T-cell (primary cell): Measurements from ENCODE around the gene GXYLT2. TPM values are rescaled to one million over a fixed set of nuclear protein-coding genes. Genes with fewer than 3 reads are reported as not detected.

Source experiments
- ATAC-seq, 4 experiments: fragments of 200-7000 bp in 3 of 4; fragments of 150-1000 bp in 1 of 4; cut with Tn5 transposase; replicated peaks in 1 of 4; 1 replicate in 3 of 4; 2 replicates in 1 of 4; pipeline ENCODE4 v1.10.0; 2021; ENCODE audit warnings: moderate library complexity in 3 of 4, mild to moderate bottlenecking in 2 of 4, moderate number of reproducible peaks in 1 of 4
- CTCF ChIA-PET, 2 donors: fragments of 300-600 bp; sonication (Branson Sonifier 250); formaldehyde crosslinking; loops; one replicate each; lab custom pipeline; 2022; ENCODE audit warnings: antibody characterized with exemption in 2 of 2; lab: Charles Lee
- POLR2A ChIA-PET, 2 donors: fragments of 300-600 bp; sonication (Branson Sonifier 250); formaldehyde crosslinking; loops; one replicate each; lab custom pipeline; 2022; ENCODE audit warnings: antibody characterized with exemption in 2 of 2; lab: Charles Lee
- DNase-seq, 35 experiments: peaks; one replicate each; pipeline versions ENCODE4 v3.0.0 to v3.0.0-alpha.2; 2013 to 2023
- H3K27ac ChIP-seq: one replicate; pipeline ENCODE4 v1.5.1; 2013; ENCODE audit warnings: low read length
- H3K27me3 ChIP-seq, 2 experiments: replicated peaks in 1 of 2; 1 replicate in 1 of 2; 2 replicates in 1 of 2; pipeline versions ENCODE4 v1.6.1 to v1.7.0; 2013; ENCODE audit warnings: low read length in 1 of 2, mixed read lengths in 1 of 2; ENCODE audit not compliant: control insufficient read depth in 2 of 2, insufficient read depth in 2 of 2; ENCODE audit errors: extremely low read depth in 1 of 2
- H3K36me3 ChIP-seq, 2 donors: 1 replicate in 1 of 2; 2 replicates in 1 of 2; pipeline versions ENCODE4 v1.6.1 to v1.7.0; 2013; ENCODE audit warnings: low read length in 1 of 2; ENCODE audit not compliant: control insufficient read depth in 2 of 2, insufficient read depth in 1 of 2; ENCODE audit errors: extremely low read depth in 1 of 2
- H3K4me1 ChIP-seq, 2 experiments: 1 replicate in 1 of 2; 2 replicates in 1 of 2; pipeline versions ENCODE4 v1.6.1 to v1.7.0; 2013; ENCODE audit warnings: low read length in 2 of 2, mixed read lengths in 1 of 2; ENCODE audit not compliant: insufficient read depth in 2 of 2, control insufficient read depth in 1 of 2; ENCODE audit errors: extremely low read depth in 1 of 2
- H3K4me3 ChIP-seq, 2 donors: 1 replicate in 1 of 2; 2 replicates in 1 of 2; pipeline versions ENCODE4 v1.5.1 to v1.7.0; 2013; ENCODE audit warnings: mild to moderate bottlenecking in 2 of 2, low read length in 1 of 2, moderate library complexity in 1 of 2; ENCODE audit not compliant: control insufficient read depth in 1 of 2; ENCODE audit errors: extremely low read depth in 1 of 2
- H3K9me3 ChIP-seq: 2 replicates; pipeline ENCODE4 v1.7.0; 2013
- H3K27ac Mint-ChIP-seq, 2 donors: one replicate each; pipeline ENCODE4 v1.8.0; 2020 to 2021; ENCODE audit warnings: mild to moderate bottlenecking in 2 of 2, mixed read lengths in 2 of 2
- H3K27me3 Mint-ChIP-seq, 2 donors: one replicate each; pipeline ENCODE4 v1.8.0; 2021 to 2022; ENCODE audit warnings: mixed read lengths in 2 of 2
- H3K36me3 Mint-ChIP-seq: one replicate; pipeline ENCODE4 v1.8.0; 2021; ENCODE audit warnings: mixed read lengths
- H3K4me1 Mint-ChIP-seq, 3 donors: one replicate each; pipeline ENCODE4 v1.8.0; 2020 to 2022; ENCODE audit warnings: mixed read lengths in 3 of 3, mild to moderate bottlenecking in 1 of 3
- H3K4me3 Mint-ChIP-seq, 3 donors: one replicate each; pipeline ENCODE4 v1.8.0; 2020 to 2022; ENCODE audit warnings: mild to moderate bottlenecking in 3 of 3, mixed read lengths in 3 of 3, moderate library complexity in 3 of 3
- H3K9me3 Mint-ChIP-seq, 3 donors: one replicate each; pipeline ENCODE4 v1.8.0; 2020 to 2022; ENCODE audit warnings: mixed read lengths in 3 of 3
- WGBS: methylation state at CpG from one replicate; pipeline ENCODE4 v1.1.5; 2013; ENCODE audit warnings: missing lambda C conversion rate; ENCODE audit not compliant: insufficient coverage; 5-methylcytosine and 5-hydroxymethylcytosine counted together
- total RNA-seq, 35 experiments: library from RNA in 6 of 35; stranded (reverse) in 6 of 35; fragments of 120-200 nt in 1 of 35; gene quantifications; one replicate each; pipeline versions ENCODE4 v1.2.1 to v1.2.4 and lab custom pipeline; 2013 to 2026

Gene GXYLT2
- total RNA-seq, 5 donors from 2014 or later (not counting 1 experiment from before 2014, with no cell fraction given) = 0.09 to 0.19 TPM; not detected in 3

GRCh38 chr3:73026111-73026759 is 138.4 kb downstream of the GXYLT2 start:
- DNase-seq = no peak
- no CpG with 5 or more reads among the region's 6 CpGs for WGBS

More at GRCh38 chr3:73026111-73026759, 138.4 kb downstream of the GXYLT2 start:
- no peak for ATAC-seq
- Mint-ChIP-seq H3K4me1 (peaks cover 79 to 85% (median 84%) of the 10 kb centered on the region in 3 donors), H3K27me3 (no peaks in the 10 kb centered on the region), H3K9me3 (no peaks in the 10 kb centered on the region), H3K36me3 (peaks cover 14% of the 10 kb centered on the region), H3K27ac (no peak overlapping the region), H3K4me3 (no peak overlapping the region)
- peaks cover 6 to 29% of the 10 kb centered on the region in 2 experiments for H3K4me1 ChIP-seq
- no peak overlapping the region for H3K4me3 ChIP-seq
- H3K27ac ChIP-seq = no peak overlapping the region
- H3K27me3 ChIP-seq = no peaks in the 10 kb centered on the region
- ChIA-PET POLR2A (interaction anchor here in 1 of 2 donors (0.5 kb wide), 1 partner anchor 16 kb away, joined by 8 read pairs; no protein-coding TSS in a partner anchor), CTCF (interaction anchor here in 1 of 2 donors (0.9 to 1.8 kb wide), 3 partner anchors 15 to 30 kb away, joined by 3 to 4 read pairs (median 3); no protein-coding TSS in a partner anchor)
- H3K9me3 ChIP-seq = no peaks in the 10 kb centered on the region
- peaks cover 0 to 4% of the 10 kb centered on the region in 2 donors for H3K36me3 ChIP-seq

Other genes starting within 250 kb of the GXYLT2 start
- gene SHQ1, start 39.6 kb upstream of the GXYLT2 start, total RNA-seq = 10 to 100 TPM; 16.6 to 29.0 (median 27.8) TPM
- 10 to 100 TPM; 53.3 to 70.6 (median 61.3) TPM for gene PPP4R2, start 108.8 kb downstream of the GXYLT2 start, total RNA-seq
- gene EBLN2, start 173.6 kb downstream of the GXYLT2 start, total RNA-seq = 10 to 100 TPM in 2 of 5 donors, 1 to 10 TPM in 3; 6.6 to 12.8 (median 8.1) TPM